Measurements from ENCODE around the gene OPTN.

Gene OPTN

DNA sequence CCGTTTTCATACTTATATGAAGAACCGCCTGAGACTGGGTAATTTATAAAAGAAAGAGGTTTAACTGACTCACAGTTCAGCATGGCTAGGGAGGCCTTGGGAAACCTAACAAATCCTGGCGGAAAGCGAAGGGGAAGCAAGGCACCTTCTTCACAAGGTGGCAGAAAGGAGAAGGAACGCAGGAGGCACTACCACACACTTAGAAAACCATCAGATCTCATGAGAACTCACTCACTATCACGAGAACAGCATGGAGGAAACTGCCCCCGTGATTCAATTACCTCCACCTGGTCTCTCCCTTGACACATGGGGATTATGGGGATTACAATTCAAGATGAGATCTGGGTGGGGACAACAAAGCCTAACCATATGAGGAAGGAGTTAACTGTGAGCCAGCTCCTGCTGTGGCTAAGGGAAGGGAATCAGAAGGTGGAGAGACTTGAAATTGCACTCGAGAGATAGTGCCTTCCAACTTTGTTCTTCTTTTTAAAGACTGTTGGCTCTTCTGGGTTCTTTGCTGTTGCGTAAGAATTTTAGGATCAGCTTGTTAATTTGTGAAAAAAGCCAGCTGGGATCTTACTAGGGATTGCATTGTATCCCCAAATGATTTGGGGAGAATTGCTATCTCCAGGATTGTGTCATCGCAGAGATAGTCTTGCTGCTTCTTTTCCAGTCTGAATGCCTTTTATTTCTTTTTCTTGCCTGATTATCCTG lies 21.0 kb downstream of the OPTN start:
- no peak for DNase-seq (ENCODE audit: low read depth)
- TF ChIP-seq, protein P1, sequence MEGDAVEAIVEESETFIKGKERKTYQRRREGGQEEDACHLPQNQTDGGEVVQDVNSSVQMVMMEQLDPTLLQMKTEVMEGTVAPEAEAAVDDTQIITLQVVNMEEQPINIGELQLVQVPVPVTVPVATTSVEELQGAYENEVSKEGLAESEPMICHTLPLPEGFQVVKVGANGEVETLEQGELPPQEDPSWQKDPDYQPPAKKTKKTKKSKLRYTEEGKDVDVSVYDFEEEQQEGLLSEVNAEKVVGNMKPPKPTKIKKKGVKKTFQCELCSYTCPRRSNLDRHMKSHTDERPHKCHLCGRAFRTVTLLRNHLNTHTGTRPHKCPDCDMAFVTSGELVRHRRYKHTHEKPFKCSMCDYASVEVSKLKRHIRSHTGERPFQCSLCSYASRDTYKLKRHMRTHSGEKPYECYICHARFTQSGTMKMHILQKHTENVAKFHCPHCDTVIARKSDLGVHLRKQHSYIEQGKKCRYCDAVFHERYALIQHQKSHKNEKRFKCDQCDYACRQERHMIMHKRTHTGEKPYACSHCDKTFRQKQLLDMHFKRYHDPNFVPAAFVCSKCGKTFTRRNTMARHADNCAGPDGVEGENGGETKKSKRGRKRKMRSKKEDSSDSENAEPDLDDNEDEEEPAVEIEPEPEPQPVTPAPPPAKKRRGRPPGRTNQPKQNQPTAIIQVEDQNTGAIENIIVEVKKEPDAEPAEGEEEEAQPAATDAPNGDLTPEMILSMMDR (IDR thresholded peaks at IDR 0.05; ENCODE audit: insufficient read depth, low read depth, low read length, missing control alignments) = no peak
- H3K4me3 ChIP-seq (ENCODE audit: low read length) = no peak overlapping the region

DNA sequence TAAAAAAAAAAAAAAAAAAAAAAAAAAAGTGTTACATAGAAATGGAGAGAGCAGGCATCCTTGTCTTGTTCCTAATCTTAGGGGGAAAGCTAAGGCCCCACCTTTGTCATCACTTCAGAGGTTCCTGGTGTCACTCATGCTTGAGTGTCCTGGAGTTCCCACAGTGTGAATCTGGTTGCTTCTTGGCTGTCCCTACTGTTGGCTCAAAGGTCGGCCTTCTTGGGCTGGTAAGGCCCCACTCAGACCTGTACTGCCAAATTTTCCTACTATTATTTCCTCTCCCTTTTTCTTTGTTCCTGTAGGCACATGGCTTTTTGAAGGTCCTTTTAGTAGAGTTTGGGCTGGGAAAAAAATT lies 21.5 kb downstream of the OPTN start:
- TF ChIP-seq, protein P1 (IDR thresholded peaks at IDR 0.05; ENCODE audit: insufficient read depth, low read depth, low read length, missing control alignments) = no peak
- H3K4me3 ChIP-seq (ENCODE audit: low read length) = no peak overlapping the region
- DNase-seq (ENCODE audit: low read depth) = no peak

DNA sequence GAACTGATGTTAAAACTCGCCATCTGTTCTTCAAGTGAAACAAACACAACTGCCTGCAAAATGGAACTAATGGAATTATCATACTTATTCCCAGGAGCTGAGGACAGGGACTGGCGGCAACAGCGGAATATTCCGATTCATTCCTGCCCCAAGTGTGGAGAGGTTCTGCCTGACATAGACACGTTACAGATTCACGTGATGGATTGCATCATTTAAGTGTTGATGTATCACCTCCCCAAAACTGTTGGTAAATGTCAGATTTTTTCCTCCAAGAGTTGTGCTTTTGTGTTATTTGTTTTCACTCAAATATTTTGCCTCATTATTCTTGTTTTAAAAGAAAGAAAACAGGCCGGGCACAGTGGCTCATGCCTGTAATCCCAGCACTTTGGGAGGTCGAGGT lies 36.7 kb downstream of the OPTN start:
- TF ChIP-seq, protein P1 (IDR thresholded peaks at IDR 0.05; ENCODE audit: insufficient read depth, low read depth, low read length, missing control alignments) = no peak
- no peak overlapping the region for H3K4me3 ChIP-seq (ENCODE audit: low read length)
- no peak for DNase-seq (ENCODE audit: low read depth)

DNA sequence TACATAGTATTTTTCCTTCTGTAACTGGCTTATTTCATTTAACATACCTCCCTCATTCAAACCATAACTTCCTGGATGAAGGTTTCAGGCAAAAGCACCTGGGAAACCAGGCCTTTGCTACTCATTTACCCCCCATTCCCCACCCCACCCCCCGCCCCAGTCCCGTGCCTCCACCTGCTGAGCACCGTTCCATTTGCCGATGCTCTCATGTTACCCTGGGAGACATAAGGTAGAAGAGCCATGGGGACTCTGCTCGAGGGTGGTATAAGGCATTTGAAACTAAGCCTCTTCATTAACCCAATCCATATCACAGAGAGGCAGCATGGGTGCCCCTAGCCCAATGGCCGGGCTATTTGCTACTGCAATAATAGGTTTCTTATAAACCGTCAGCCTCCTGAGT lies 39.2 kb downstream of the OPTN start:
- no peak overlapping the region for H3K4me3 ChIP-seq (ENCODE audit: low read length)
- TF ChIP-seq, protein P1 (IDR thresholded peaks at IDR 0.05; ENCODE audit: insufficient read depth, low read depth, low read length, missing control alignments) = no peak
- no peak for DNase-seq (ENCODE audit: low read depth)

DNA sequence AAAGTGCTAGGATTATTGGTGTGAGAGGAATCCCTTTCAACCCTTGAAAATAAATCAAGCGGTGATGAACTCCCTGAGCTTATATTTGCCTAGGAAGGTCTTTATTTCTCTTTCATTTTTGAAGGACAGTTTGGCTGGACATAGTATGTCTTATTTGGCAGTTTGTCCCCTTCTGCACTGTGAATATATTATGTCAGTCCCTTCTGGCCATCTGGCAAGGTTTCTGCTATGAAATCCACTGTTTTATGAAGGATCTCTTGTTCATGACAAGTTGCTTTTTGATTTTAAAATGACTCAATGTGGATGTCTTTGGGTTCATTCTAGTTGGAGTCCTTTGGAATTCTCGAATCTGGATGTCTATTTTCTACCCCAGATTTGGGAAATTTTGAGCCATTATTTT lies 39.7 kb downstream of the OPTN start:
- no peak overlapping the region for H3K4me3 ChIP-seq (ENCODE audit: low read length)
- DNase-seq (ENCODE audit: low read depth) = no peak
- TF ChIP-seq, protein P1 (IDR thresholded peaks at IDR 0.05; ENCODE audit: insufficient read depth, low read depth, low read length, missing control alignments) = no peak

DNA sequence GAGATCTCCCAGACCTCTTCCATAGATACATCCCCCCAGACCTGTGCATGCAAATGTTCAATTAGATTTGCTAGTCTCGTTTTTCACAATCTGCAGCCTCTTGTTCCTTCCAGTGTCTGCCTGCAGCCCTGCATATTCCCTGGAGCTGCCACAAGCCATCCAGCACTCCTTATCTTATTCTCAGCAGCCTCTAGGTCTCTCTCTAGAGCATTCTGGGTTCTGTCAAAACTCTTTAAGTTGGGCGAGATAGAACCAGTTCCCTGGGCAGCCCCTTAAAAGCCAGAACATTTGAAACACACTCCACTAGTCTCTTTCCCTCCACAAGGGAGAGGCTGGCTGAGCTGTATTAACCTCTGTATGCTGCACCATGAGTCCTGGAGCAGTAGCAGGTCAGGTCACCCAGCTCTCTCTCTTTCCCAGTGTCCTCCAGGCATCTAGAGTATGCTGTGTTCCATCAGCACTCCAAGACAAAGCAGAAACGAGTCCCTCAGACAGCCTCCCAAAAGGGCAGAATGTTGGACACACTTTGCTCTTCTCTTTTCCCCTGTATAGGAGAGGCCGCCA lies 40.7 kb downstream of the OPTN start:
- TF ChIP-seq, protein P1 (IDR thresholded peaks at IDR 0.05; ENCODE audit: insufficient read depth, low read depth, low read length, missing control alignments) = no peak
- no peak for DNase-seq (ENCODE audit: low read depth)
- no peak overlapping the region for H3K4me3 ChIP-seq (ENCODE audit: low read length)

DNA sequence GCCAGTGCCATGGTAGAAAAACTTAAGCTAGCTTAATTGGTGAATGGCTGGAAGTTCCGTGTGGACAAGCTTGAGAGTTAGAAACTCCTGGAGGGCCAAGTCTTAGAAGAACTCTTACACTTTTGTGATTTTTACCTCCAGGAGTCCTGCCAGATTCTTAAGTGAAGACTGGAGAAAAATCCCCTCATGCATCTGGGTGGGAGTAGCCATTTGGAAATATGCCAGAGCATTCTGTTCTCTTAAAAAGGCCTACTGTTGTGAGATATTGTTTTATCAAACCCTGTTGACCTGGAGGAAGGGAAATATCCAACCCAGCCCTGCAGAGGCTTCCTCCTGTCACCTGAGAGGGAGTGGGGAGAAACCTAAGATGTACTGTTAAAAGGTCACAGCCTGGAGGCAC lies 43.8 kb downstream of the OPTN start:
- TF ChIP-seq, protein P1 (IDR thresholded peaks at IDR 0.05; ENCODE audit: insufficient read depth, low read depth, low read length, missing control alignments) = no peak
- DNase-seq (ENCODE audit: low read depth) = no peak
- no peak overlapping the region for H3K4me3 ChIP-seq (ENCODE audit: low read length)
